GM12892 (cell line): Measurements from ENCODE around the gene RPS15.

Experiments used
- POLR2A ChIP-seq: IDR thresholded peaks from 2 replicates; pipeline ENCODE4 v1.6.1; 2011; ENCODE audit warnings: low read depth, low read length, control low read depth
- POLR2AphosphoS5 ChIP-seq: IDR thresholded peaks from 2 replicates; pipeline ENCODE4 v1.6.1; 2011; ENCODE audit warnings: low read depth, low read length, control low read depth
- TAF1 ChIP-seq: IDR thresholded peaks from 2 replicates; pipeline ENCODE4 v1.6.1; 2011; ENCODE audit warnings: low read depth, mild to moderate bottlenecking, control low read depth, low read length, borderline replicate concordance

GRCh38 chr19:1481224-1481892 is 43.2 kb downstream of the RPS15 start:
- TF ChIP-seq POLR2AphosphoS5: no peak
- no peak for TF ChIP-seq POLR2A
- no peak for TF ChIP-seq TAF1
